Panc1 (cell line): ENCODE results near the gene AIF1. TPM values are rescaled to one million over a fixed set of nuclear protein-coding genes. Genes with fewer than 3 reads are reported as not detected.

Experiments used
- ATAC-seq: fragments of 200-7000 bp; cut with Tn5 transposase; 2 replicates; pipeline ENCODE4 v1.9.1; 2020; ENCODE audit warnings: mild to moderate bottlenecking, moderate library complexity
- BruUV-seq: library from RNA; stranded (reverse); fragments of 400-500 nt; replicated peaks from 2 replicates; lab custom pipeline; 2021; lab: Mats Ljungman, UMichigan
- CTCF ChIA-PET: fragments of 300-600 bp; sonication (Branson Sonifier 250); formaldehyde crosslinking; loops from one replicate; lab custom pipeline; 2022; ENCODE audit warnings: antibody characterized with exemption; lab: Charles Lee
- POLR2A ChIA-PET: fragments of 300-600 bp; sonication (Branson Sonifier 250); formaldehyde crosslinking; loops from one replicate; lab custom pipeline; 2022; ENCODE audit warnings: antibody characterized with exemption; lab: Charles Lee
- DNase-seq: peaks from one replicate; pipeline ENCODE4 v3.0.0-alpha.2; 2010; ENCODE audit warnings: low read depth, low spot score
- H3K27ac ChIP-seq: 2 replicates; pipeline ENCODE4 v1.5.1; 2011; ENCODE audit warnings: mild to moderate bottlenecking, low read length, inconsistent platforms
- H3K27me3 ChIP-seq: fragments of 200-500 bp; sonication (Bioruptor generic); 2 replicates; pipeline ENCODE4 v1.6.0; 2014; ENCODE audit warnings: low read length, inconsistent platforms; ENCODE audit not compliant: control insufficient read depth, insufficient read depth
- H3K36me3 ChIP-seq: fragments of 200-500 bp; sonication (Bioruptor generic); 2 replicates; pipeline ENCODE4 v1.5.1; 2014; ENCODE audit warnings: inconsistent platforms, mild to moderate bottlenecking, low read length, moderate library complexity; ENCODE audit not compliant: control insufficient read depth, insufficient read depth
- H3K4me1 ChIP-seq: 2 replicates; pipeline ENCODE4 v1.5.1; 2011; ENCODE audit warnings: inconsistent platforms, mild to moderate bottlenecking, low read length, moderate library complexity; ENCODE audit not compliant: control insufficient read depth, insufficient read depth
- H3K4me3 ChIP-seq, 2 experiments: 2 replicates each; pipeline ENCODE4 v1.5.1; 2011 to 2012; ENCODE audit warnings: low read depth in 2 of 2, low read length in 2 of 2, mild to moderate bottlenecking in 2 of 2, inconsistent platforms in 1 of 2, moderate library complexity in 1 of 2
- H3K9me3 ChIP-seq: fragments of 200-500 bp; sonication (Bioruptor generic); 2 replicates; pipeline ENCODE4 v1.5.1; 2014; ENCODE audit warnings: low read depth, mild to moderate bottlenecking, inconsistent platforms, low read length, moderate library complexity; ENCODE audit not compliant: control insufficient read depth, insufficient read depth
- CTCF ChIP-seq: fragments of 450-650 bp; IDR thresholded peaks from 2 replicates; pipeline ENCODE4 v1.5.1; 2017; ENCODE audit warnings: mild to moderate bottlenecking
- POLR2AphosphoS5 ChIP-seq: IDR thresholded peaks from 2 replicates; pipeline ENCODE4 v1.6.1; 2012; ENCODE audit warnings: mild to moderate bottlenecking, low read depth, low read length, moderate library complexity
- SIN3A ChIP-seq: IDR thresholded peaks from 2 replicates; pipeline ENCODE4 v1.6.1; 2012; ENCODE audit warnings: low read depth, mild to moderate bottlenecking, low read length, moderate library complexity, borderline replicate concordance; ENCODE audit not compliant: insufficient read depth
- TCF7L2 ChIP-seq: IDR thresholded peaks from 2 replicates; pipeline ENCODE4 v1.6.1; 2011; ENCODE audit warnings: mild to moderate bottlenecking, low read depth, low read length, inconsistent platforms
- in situ Hi-C: cut with HindIII; loops from 2 replicates; pipeline ENCODE4 v1.10.0; 2016; ENCODE audit warnings: low sequenced_read_pairs, low pct_unique_long_range_greater_than_20kb
- intact Hi-C: fragments of 100-400 bp; cut with micrococcal nuclease; formaldehyde crosslinking; loops from one replicate; pipeline ENCODE4 v1.10.0; 2022; ENCODE audit not compliant: unreplicated experiment
- total RNA-seq: library from RNA; stranded (reverse); gene quantifications from one replicate; pipeline ENCODE4 v1.2.1, GENCODE V29; 2021; ENCODE audit not compliant: unreplicated experiment
- TF ChIP-seq, protein P1 (sequence below), 2 experiments: IDR thresholded peaks; 2 replicates each; pipeline ENCODE4 v1.6.1; 2011 to 2012; ENCODE audit warnings: low read depth in 2 of 2, control low read depth in 1 of 2, low read length in 1 of 2, mild to moderate bottlenecking in 1 of 2, moderate library complexity in 1 of 2; ENCODE audit not compliant: insufficient read depth in 1 of 2

Gene AIF1
- total RNA-seq, 1 experiment from 2014 or later: 0.44 TPM

- DNase-seq (no peak), ATAC-seq (peak; percentile 22)
- POLR2A ChIA-PET: interaction anchor here (0.6 to 3.0 kb wide), 2 partner anchors 12 to 145 kb away, joined by 5 to 9 read pairs; partner anchors contain the start of gene BAG6
- Histone ChIP-seq H3K4me3 (no peak overlapping the region), H3K27ac (no peak overlapping the region), H3K9me3 (no peaks in the 10 kb centered on the region), H3K27me3 (no peaks in the 10 kb centered on the region), H3K4me1 (peaks cover 7% of the 10 kb centered on the region; the same call in 1 of the 2 replicates), H3K36me3 (peaks cover 20% of the 10 kb centered on the region; the same call in 1 of the 2 replicates)
- BruUV-seq: no TSS peak
- no peak for TF ChIP-seq POLR2AphosphoS5
- no peak for TF ChIP-seq CTCF
- TF ChIP-seq SIN3A: no peak
- no peak for TF ChIP-seq TCF7L2
- TF ChIP-seq, protein P1, sequence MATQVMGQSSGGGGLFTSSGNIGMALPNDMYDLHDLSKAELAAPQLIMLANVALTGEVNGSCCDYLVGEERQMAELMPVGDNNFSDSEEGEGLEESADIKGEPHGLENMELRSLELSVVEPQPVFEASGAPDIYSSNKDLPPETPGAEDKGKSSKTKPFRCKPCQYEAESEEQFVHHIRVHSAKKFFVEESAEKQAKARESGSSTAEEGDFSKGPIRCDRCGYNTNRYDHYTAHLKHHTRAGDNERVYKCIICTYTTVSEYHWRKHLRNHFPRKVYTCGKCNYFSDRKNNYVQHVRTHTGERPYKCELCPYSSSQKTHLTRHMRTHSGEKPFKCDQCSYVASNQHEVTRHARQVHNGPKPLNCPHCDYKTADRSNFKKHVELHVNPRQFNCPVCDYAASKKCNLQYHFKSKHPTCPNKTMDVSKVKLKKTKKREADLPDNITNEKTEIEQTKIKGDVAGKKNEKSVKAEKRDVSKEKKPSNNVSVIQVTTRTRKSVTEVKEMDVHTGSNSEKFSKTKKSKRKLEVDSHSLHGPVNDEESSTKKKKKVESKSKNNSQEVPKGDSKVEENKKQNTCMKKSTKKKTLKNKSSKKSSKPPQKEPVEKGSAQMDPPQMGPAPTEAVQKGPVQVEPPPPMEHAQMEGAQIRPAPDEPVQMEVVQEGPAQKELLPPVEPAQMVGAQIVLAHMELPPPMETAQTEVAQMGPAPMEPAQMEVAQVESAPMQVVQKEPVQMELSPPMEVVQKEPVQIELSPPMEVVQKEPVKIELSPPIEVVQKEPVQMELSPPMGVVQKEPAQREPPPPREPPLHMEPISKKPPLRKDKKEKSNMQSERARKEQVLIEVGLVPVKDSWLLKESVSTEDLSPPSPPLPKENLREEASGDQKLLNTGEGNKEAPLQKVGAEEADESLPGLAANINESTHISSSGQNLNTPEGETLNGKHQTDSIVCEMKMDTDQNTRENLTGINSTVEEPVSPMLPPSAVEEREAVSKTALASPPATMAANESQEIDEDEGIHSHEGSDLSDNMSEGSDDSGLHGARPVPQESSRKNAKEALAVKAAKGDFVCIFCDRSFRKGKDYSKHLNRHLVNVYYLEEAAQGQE (IDR thresholded peaks at IDR 0.05; ENCODE audit: insufficient read depth in 1 of 2, low read depth in 2 of 2, low read length in 1 of 2): no peak
- in situ Hi-C loops: no loop called here
- CTCF ChIA-PET: no interaction called here
- intact Hi-C loops: no loop called here
These were observed 24.4 kb downstream of the AIF1 start for GRCh38 chr6:31639449-31639861.

DNA sequence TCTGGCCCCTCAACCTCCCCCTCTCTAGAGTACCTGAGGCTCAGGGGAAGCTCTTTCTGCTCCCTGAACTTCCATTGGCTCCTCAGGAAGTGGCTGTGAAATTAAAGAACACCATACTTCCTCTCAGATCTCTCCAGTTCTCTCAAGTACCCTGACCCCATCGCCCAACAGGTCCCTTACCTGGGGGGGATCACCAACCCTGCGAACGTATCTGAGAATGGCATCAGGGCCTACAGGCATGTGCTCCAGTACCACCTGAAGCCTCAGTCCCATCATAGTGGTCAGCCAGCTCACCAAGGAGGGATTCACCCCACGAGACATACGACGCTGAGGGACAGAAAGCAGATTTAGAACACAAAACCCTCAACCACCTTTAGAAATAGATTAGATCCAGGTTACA, 25.6 kb downstream of the AIF1 start:
- CTCF ChIA-PET: interaction anchor here (0.5 kb wide), 1 partner anchor 42 kb away, joined by 3 read pairs; no protein-coding TSS in a partner anchor
- Histone ChIP-seq H3K27ac (no peak overlapping the region), H3K27me3 (no peaks in the 10 kb centered on the region), H3K4me1 (peaks cover 6% of the 10 kb centered on the region; the same call in 1 of the 2 replicates), H3K9me3 (no peaks in the 10 kb centered on the region), H3K36me3 (peaks cover 22% of the 10 kb centered on the region), H3K4me3 (no peak overlapping the region)
- no peak for TF ChIP-seq TCF7L2
- TF ChIP-seq CTCF: no peak
- TF ChIP-seq POLR2AphosphoS5: no peak
- TF ChIP-seq, protein P1 (IDR thresholded peaks at IDR 0.05; ENCODE audit: insufficient read depth in 1 of 2, low read depth in 2 of 2, low read length in 1 of 2): no peak
- no peak for TF ChIP-seq SIN3A
- TSS peak; percentile 89 for BruUV-seq
- intact Hi-C loops (no loop called here), in situ Hi-C loops (no loop called here)
- no peak for DNase-seq
- POLR2A ChIA-PET: interaction anchor here (0.5 to 3.0 kb wide), 2 partner anchors 11 to 713 kb away, joined by 9 to 11 read pairs; partner anchors contain the start of gene BAG6
- ATAC-seq: no peak
